GM12891 (cell line): ENCODE data around the gene LIG1.

Experiments
- DNase-seq: peaks from one replicate; pipeline ENCODE4 v3.0.0; 2011; ENCODE audit warnings: low spot score; ENCODE audit not compliant: insufficient read length
- FAIRE-seq: peaks from 2 replicates; lab custom pipeline; 2011; peaks lifted over from hg19 to GRCh38; lab: Jason Lieb, UNC
- PAX5 ChIP-seq: IDR thresholded peaks from 2 replicates; pipeline ENCODE4 v1.6.1; 2011; ENCODE audit warnings: low read length, moderate library complexity, mild to moderate bottlenecking; ENCODE audit not compliant: insufficient read depth, severe bottlenecking
- POLR2A ChIP-seq: IDR thresholded peaks from 2 replicates; pipeline ENCODE4 v1.6.1; 2011; ENCODE audit warnings: low read depth, low read length, control low read depth
- POLR2AphosphoS5 ChIP-seq: IDR thresholded peaks from 2 replicates; pipeline ENCODE4 v1.6.1; 2011; ENCODE audit warnings: low read depth, low read length, control low read depth
- POU2F2 ChIP-seq: IDR thresholded peaks from 2 replicates; pipeline ENCODE4 v1.6.1; 2011; ENCODE audit warnings: low read depth, mild to moderate bottlenecking, control low read depth, low read length, moderate library complexity
- SPI1 ChIP-seq: IDR thresholded peaks from 2 replicates; pipeline ENCODE4 v1.6.1; 2011; ENCODE audit warnings: low read depth, low read length, control low read depth
- TAF1 ChIP-seq: IDR thresholded peaks from 2 replicates; pipeline ENCODE4 v1.6.1; 2011; ENCODE audit warnings: low read depth, low read length, control low read depth

LIG1 gene

GRCh38 chr19:48154003-48154402, 16.1 kb downstream of the LIG1 start:
- DNase-seq (no peak), FAIRE-seq (no peak)
- TF ChIP-seq TAF1 (no peak), POLR2AphosphoS5 (no peak), POU2F2 (no peak), PAX5 (no peak), SPI1 (no peak), POLR2A (no peak)

GRCh38 chr19:48152551-48152950, 17.6 kb downstream of the LIG1 start:
- TF ChIP-seq SPI1: no peak
- TF ChIP-seq POLR2AphosphoS5: no peak
- no peak for TF ChIP-seq PAX5
- no peak for TF ChIP-seq POLR2A
- no peak for TF ChIP-seq POU2F2
- TF ChIP-seq TAF1: no peak
- FAIRE-seq (peak; percentile 55), DNase-seq (peak; percentile 50)

- TF ChIP-seq POLR2AphosphoS5 (no peak), PAX5 (no peak), SPI1 (no peak), POLR2A (no peak), POU2F2 (no peak), TAF1 (no peak)
- no peak for DNase-seq
- no peak for FAIRE-seq
Observed at GRCh38 chr19:48149430-48149829, 20.7 kb downstream of the LIG1 start.

- FAIRE-seq (no peak), DNase-seq (no peak)
- TF ChIP-seq TAF1 (no peak), POLR2A (no peak), SPI1 (no peak), POU2F2 (no peak), POLR2AphosphoS5 (no peak), PAX5 (no peak)
Observed at GRCh38 chr19:48148576-48148975, 21.6 kb downstream of the LIG1 start.

GRCh38 chr19:48147597-48148175, 22.5 kb downstream of the LIG1 start:
- no peak for DNase-seq
- no peak for TF ChIP-seq SPI1
- no peak for TF ChIP-seq POLR2A
- no peak for TF ChIP-seq POU2F2
- no peak for FAIRE-seq

- no peak for DNase-seq
- no peak for FAIRE-seq
- TF ChIP-seq SPI1 (no peak), POLR2AphosphoS5 (no peak), POU2F2 (no peak), TAF1 (no peak), POLR2A (no peak), PAX5 (no peak)
Observed at GRCh38 chr19:48139053-48139452, 31.1 kb downstream of the LIG1 start.

GRCh38 chr19:48137411-48137810, 32.7 kb downstream of the LIG1 start:
- FAIRE-seq (no peak), DNase-seq (no peak)
- TF ChIP-seq POLR2A: no peak
- TF ChIP-seq PAX5: no peak
- TF ChIP-seq POLR2AphosphoS5: no peak
- TF ChIP-seq SPI1: no peak
- no peak for TF ChIP-seq TAF1
- TF ChIP-seq POU2F2: no peak

GRCh38 chr19:48136547-48136946, 33.6 kb downstream of the LIG1 start:
- DNase-seq (no peak), FAIRE-seq (no peak)
- TF ChIP-seq POU2F2 (no peak), TAF1 (no peak), SPI1 (no peak), POLR2A (no peak), POLR2AphosphoS5 (no peak), PAX5 (no peak)

- TF ChIP-seq POLR2A (no peak), POLR2AphosphoS5 (no peak), TAF1 (no peak), PAX5 (no peak), SPI1 (no peak), POU2F2 (no peak)
- no peak for FAIRE-seq
- DNase-seq: no peak
Observed at GRCh38 chr19:48135411-48135810, 34.7 kb downstream of the LIG1 start.

GRCh38 chr19:48133094-48133493, 37.0 kb downstream of the LIG1 start:
- TF ChIP-seq POU2F2: no peak
- no peak for TF ChIP-seq POLR2AphosphoS5
- no peak for TF ChIP-seq TAF1
- no peak for TF ChIP-seq PAX5
- TF ChIP-seq SPI1: no peak
- TF ChIP-seq POLR2A: no peak

GRCh38 chr19:48127561-48127960, 42.6 kb downstream of the LIG1 start:
- no peak for FAIRE-seq
- no peak for TF ChIP-seq TAF1
- TF ChIP-seq PAX5: no peak
- TF ChIP-seq POLR2A: no peak
- TF ChIP-seq SPI1: no peak
- TF ChIP-seq POLR2AphosphoS5: no peak
- TF ChIP-seq POU2F2: no peak
- DNase-seq: no peak

More at GRCh38 chr19:48133094-48133493, 37.0 kb downstream of the LIG1 start:
- FAIRE-seq (no peak), DNase-seq (no peak)
